CD4-positive, alpha-beta T cell treated with Interleukin-1 beta for 1 hour (primary cell): ENCODE measurements around the gene EZH2.

Source experiments
- DNase-seq, 2 donors: peaks; one replicate each; pipeline ENCODE4 v3.0.0-alpha.2; 2020 to 2022

EZH2 gene

DNA sequence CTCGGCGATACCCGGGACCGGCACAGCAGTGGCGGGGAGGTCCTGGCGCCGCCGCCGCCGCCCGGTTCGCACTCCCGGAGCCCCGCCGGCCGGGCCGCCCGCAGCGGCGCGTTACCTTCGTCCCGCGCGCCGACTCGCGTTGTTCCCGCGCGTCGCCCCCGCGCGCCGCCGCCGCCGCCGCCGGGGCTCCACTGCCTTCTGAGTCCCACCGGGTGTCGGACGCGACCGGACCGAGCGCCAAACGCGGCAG lies at the start of gene EZH2:
TSS of gene EZH2 (minus strand) at position 243 of the 250 bp plus-strand sequence. CDS start 36,993 bp downstream, outside the sequence.
- no peak for DNase-seq

DNA sequence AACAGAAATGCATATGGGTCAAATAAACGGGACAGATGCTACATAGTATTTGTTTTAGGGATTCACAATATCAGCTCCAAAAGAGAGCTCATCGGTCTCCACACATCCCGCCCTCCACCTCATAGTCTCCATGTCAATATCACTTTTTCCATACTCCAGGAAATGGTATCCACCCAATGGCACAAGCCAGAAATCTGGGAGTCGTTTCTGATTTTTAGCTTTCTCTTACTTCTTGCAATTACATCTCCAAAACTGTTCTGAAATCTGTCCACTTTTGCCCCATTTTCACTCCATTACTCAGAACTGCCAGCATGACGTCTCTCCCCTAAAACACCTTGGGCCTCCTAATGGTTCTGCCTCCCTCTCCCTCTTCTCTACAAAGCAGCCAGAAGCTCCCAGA lies 47.4 kb upstream of the EZH2 start:
- DNase-seq = no peak

DNA sequence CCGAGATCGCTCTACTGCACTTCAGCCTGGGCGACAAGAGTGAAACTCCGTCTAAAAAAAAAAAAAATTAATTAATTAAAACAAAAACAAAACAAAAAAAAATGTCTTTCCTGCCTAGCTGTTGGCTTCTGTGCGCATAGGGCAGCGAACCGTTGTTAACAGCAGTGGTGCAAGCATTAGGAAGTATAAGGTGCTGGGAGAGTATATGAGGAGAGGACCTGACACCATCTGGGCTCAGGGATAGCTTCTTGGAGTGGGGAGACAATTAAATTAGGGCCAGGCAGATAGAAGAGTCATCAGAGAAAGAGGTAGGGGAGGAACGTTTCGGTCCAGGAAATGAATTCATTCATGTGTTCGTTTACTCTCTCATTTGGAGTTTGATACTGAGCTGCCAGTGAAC lies 46.2 kb upstream of the EZH2 start:
- DNase-seq = no peak

DNA sequence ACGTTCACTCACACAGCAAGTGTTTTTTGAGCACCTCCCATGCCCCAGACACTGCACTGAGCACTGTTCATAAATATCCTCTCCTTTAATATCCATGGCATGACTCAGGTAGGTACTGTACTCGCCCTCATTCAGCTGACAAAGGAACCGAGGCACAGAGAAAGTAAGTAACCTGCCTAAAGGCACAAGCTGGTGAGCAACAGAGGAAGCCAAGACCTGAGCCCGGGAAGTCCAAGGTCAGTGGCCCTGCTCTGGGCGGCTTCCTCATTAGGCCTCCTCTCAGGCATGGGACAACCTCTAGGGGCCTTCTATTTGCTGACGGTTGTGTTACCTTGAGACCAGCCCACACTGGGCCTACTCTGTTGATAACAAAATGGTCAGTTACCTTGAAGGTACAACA lies 45.1 kb upstream of the EZH2 start:
- no peak for DNase-seq

DNA sequence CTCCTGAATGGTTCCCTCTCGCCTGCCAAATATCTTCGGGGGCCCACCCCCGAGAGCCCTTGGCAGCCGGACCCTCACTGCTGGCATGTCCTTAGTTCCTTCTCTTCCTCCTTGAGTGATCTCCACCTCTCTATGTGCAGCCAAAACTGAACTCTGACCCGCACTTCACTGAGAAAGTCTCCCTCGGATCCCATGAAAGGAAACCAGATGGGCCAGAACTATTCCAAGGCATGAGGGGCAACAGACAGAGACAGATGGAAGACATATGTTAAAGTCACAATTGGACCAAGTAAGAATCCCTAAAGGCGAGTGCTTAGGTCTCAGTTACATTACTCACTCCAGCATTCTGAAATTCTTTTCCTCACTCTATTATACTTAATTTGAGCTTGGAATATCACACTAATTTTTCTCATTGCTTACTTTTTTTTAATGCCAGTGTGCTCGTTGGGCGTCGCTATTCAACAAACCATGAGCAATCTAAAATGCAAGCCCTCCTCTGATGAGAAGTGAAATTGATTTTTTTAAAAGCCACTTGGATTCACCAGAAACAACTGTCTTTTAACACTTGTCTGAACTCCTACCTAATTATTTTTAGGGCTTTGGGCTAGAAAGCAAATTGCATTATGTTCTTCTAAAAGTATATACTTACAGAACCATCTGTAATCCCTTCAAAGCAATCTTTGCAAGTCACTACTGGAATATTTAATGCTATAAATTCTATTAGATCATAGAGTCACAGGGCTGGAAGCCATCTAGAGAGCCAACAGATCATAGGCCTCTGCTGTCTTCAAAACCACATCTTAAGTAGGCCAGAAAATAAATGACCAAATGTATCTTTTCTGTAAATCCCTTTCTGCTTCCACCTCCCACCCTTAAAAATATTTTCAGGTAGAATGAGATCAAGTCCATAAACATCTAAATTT lies 43.3 kb upstream of the EZH2 start:
- no peak for DNase-seq

DNA sequence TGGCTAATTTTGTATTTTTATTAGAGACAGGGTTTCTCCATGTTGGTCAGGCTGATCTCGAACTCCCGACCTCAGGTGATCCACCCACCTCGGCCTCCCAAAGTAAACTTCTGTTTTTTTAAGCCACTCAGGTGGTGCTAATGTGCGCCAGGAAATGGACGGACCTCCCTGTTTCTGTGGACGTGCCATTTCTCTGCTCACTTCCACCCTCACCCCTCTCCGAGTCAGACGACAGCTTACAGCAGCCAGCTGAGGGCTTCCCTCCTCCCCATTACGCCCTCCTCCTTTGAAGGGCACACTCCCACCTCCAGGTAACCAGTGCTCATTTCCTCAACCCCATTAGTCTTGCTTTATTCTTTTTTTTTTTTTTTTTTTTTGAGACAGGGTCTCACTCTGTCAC lies 41.7 kb upstream of the EZH2 start:
- no peak for DNase-seq

DNA sequence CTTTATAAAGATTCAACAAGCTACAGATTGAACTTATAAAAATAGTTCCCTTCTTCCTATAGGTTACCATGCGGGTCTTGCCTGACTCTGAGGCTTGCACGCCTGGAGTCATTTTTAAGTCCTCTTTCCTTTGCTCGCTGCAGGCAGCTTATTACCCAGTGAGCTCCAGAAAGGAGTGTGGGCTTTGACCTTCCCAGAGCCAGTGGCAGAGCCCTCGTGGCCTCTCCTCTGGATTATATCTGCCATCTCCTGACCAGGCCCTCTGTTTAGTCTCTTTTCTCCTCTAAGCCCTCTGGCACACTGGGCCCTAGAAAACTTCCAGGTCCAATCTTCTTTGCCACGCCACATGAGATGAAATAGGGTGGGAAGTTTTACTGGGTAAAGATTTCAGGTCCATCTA lies 39.9 kb upstream of the EZH2 start:
- DNase-seq = no peak

DNA sequence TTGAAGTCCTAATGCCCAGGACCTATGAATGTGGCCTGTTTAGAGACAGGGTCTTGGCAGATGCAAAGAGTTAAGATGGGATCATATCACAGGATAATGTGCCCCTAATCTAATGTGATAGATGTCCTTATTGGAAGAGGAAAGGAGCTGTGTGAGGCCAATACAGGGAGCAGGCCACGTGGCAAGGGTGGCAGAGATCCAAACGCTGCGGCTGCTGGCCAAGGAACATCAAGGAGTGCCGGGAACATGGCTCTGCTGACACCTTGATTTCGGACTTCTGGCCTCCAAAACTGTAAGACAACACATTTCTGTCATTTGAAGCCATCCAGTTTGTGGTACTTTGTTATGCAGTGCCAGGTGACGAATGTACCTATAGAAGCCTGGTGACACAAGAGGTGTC lies 37.7 kb upstream of the EZH2 start:
- no peak for DNase-seq

DNA sequence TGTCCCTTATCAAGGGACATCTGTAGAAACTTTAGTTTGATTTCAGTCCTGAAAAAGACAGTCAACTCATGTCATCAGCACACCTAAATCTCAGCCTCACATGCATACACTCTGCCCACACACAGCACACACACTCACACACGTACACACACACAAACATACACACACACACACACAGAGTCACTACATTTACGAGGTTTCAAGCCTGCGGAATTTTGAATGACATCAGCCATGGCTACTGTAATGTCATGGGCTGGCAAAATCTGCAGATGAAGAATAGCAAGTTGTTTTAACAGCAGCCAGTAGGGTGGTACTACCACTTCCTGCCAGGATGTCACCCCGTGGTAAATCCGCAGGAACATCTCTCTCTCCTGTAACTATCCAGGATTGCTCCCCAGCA lies 37.1 kb upstream of the EZH2 start:
- no peak for DNase-seq

DNA sequence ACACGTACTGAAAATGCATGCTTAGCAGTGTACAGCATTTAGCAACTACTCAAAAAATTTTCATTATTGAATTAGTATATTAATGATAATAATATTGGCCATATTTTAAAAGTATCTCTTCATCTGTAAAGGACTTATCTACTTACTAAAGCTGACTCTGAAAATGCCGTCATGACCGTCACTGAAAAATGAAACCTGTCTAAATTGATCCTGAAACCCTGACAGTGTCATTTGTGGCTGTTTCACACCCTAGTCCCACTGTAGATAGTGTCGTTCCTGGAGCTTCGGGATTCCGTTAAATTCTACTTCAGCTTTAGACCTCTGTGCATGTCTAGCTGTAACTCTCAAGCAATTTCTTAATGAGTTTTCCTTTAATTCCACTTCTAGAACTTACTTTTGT lies 35.8 kb upstream of the EZH2 start:
- DNase-seq = no peak

DNA sequence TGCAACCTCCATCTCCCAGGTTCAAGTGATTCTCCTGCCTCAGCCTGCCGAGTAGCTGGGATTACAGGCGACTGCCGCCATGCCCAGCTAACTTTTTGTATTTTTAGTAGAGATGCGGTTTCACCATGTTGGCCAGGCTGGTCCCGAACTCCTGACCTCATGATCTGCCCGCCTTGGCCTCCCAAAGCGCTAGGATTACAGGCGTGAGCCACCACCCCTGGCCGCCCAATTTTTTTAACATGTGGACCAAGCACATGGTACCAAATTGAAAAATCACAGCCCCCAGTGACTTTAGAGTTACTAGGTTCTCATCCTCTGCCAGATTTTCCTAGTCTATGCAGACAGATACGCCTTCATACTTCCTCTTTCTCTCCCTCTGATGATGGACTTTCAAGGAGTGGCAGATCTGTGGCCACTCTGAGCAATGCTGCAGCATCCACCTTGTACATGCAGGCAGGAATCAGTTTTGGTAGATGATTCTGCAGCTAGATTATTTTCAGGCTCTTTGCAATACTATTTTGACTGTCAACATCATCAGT lies 34.0 kb upstream of the EZH2 start:
- DNase-seq = no peak

DNA sequence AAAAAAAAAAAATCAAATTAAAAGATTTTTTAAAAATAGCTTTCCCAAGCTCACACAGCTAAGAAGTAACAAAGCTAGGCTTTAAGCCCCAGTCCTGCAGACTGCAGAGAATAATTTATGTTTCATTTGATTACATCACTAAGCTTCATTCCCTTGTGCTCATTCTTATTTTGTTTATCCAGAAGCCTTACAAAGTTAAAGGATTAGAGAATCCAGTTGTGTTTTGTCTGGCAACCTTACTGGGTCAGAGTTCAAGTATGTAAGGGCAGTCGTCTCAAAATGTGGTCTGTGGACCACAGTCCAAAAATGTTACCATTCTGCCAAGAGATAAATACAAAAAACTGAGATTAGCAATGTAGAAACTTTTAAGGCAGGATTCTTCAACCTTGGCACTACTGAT lies 32.1 kb upstream of the EZH2 start:
- no peak for DNase-seq

DNA sequence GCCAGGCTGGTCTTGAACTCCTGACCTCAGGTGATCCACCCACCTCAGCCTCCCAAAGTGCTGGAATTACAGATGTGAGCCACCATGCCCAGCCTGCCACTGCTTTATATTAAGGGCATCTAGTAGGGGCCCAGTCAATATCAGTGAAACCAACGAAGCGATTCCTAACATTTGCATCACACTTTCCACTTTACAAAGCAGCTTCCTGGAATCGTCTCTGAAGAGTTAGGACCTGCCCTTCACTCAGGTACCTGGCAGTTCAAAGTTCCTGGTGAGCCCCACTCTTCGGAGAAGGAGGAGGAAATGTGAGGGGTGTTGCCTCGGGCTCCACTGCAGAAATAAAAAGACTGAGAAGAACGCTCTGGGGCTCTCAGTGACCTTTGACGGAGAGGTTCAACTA lies 31.1 kb upstream of the EZH2 start:
- DNase-seq = no peak

DNA sequence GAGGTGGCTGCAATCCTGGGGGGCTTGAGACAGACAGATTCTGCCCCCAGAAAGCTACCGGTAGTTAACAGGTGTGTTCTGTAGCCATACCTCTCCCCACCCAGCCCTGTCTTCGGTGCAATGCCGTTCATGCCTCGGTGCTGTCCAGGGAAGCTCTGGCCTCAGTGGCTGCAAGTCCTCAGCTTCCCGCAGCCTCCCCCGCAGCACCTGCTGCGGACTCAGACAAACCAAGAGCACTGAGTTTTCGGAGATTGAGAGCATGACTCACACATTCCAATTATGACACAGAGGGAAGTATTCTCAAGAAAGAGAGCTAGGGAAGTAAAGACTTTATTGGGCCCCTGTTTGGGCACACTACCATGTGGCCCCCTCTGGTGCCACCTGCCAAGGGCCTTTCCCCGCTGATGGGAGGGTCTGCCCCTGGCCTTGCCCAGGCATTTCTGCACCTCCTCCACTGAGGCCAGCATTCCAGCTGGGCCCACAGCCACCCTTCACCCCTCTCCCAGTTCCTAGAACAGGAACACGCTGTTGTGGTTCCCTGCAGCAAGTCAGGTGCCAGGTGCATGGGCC lies 30.2 kb upstream of the EZH2 start:
- DNase-seq = no peak

DNA sequence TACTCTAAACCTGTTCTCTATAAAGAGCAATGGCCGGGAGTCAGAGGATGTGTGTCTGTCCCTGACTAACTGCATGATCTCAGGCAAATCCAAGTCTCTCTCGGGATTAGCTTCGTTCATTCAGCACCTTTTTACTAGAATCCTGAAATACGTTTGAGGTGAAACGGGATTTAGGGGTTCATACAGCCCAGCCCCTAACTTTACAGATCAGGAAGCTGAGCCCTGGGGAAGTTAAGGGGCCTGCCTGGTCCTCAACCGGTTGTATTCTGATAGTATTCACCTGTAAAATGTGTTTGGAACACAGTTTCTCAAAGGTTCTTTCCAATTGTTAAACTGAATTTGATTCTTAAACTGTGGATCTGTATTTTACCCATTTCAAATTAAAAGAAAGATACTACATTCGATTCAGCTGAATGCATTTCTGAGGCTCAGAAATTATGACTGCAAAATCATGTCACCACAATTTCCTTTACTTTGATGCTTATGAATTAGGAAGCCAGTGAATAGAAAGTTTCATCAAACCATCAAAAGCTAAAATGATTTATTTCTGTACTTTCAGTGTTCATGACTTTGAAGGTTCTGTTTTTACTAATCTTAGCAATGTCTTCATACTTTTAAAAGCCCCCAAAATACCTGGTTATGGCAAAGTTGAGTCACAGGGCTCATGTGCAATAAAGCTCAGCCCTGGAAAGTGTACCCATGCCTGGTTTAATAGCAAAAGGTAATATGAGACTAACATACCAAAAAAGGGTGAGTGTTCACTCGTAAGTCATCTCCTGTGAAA lies 28.9 kb upstream of the EZH2 start:
- DNase-seq = peak in 1 of 2 donors; percentile 27

DNA sequence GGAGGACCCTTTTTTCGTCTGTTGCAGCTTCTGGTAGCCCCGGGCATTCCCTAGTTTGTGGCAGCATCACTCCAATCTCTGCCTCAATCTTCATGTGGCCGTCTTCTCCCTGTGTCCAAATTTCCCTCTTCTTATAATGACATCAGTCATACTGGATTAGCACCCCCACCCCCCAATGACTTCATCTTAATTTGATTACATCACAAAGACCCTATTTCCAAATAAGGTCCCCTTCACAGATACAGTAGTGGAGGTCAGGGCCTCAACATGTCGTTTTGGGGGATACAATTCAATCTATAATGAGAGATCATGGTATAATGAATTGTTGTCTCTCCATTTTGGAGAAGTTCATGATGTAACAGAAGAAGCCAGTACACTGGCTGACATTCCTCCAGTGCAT lies 28.1 kb upstream of the EZH2 start:
- DNase-seq = no peak

DNA sequence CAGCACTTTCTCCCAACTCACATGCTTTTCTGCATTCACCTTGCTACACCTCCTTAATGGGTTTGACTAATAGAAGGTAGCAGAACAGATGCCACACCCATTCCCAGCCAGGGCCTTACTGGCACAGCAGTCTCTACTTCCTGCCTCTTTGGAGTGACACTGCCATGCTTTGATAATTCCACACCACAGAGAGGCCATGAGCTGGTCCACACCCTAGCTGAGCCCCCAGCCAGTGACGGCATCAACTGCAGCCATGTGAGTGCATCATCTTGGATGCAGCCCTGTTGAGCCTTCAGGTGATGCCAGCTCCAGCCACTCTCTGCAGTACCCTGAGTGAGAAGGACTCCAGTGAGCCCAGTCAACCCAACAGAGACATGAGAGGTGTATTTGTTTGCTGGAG lies 27.5 kb upstream of the EZH2 start:
- DNase-seq = no peak

DNA sequence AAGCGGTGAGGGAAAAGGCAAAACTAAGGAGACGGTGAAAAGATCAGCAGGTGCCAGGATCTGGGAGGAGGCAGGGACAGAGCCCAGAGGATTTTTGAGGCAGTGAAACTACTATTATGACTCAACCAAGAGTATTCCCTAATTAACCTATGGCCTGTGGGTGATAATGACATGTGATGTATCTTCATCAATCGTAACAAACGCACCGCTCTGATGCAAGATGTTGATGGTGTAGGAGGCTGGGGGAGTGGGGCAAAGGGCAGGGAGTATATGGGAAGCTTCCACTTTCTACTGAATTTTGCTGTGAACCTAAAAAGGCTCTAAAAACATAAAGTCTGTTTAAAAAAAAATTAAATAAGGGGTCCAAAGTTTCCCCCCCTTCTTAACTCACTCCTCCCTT lies 25.5 kb upstream of the EZH2 start:
- no peak for DNase-seq

DNA sequence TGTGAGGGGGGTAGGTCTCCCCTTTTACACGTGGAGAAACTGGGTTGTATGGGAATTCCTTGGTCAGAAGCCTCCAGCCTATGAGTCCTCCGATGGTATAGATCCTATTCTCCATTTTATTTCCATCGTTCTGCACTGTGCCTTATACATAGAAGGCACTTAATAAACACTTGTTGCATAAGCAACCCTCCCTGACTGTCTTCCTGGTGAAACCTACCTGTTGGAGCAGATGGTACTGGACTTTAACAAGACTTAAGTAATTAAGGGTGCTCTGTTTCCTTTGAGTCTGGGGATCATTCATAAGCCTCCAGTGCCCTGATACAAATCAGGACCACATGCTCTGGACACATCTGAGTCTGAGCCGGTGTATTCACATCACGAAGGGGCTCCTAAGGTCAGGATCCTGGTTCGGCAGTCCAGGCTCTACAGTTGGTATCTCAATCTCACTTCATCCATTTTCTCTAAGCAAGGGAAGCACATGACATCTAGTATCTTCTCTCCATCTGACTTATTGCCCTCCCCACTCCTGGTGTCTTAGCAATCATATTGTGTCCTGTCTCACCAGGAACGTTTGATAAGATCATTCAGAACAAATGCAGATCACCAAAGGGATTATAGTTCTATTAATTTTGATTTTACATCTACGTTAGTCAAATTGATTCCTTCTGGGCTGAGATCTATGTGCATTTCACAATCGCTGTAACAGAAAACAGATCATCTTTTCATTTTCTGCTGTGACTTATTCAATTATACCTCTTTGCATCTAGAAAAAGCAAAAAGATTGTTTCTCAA lies 22.8 kb upstream of the EZH2 start:
- no peak for DNase-seq

DNA sequence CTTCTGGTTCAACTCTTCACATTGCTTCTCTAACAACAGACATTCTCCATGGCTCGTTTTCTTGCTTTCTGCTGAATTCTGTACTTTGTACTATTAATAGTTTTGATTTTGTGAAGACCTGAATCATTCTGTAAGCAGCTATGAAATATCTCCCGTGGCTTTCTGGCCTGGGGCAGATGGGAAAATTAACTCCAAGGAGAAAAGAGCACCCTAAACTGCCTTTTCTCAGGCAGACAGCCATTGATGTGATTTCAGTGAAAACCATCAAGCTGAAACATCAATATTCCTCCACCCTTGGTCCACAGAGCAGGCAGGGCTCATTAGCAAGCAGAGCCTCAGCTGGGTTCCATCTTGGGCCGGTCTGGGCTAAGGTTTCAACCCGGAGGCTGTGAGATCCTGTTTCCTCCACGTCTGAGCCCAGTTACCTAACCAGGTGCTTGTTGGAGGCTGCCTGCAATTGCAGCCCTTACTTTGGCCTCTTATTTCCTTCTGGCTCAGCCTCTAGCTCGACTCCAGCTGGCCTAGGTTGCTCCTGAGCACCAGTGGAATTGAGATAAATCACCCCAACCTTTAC lies 21.1 kb upstream of the EZH2 start:
- DNase-seq = no peak

DNA sequence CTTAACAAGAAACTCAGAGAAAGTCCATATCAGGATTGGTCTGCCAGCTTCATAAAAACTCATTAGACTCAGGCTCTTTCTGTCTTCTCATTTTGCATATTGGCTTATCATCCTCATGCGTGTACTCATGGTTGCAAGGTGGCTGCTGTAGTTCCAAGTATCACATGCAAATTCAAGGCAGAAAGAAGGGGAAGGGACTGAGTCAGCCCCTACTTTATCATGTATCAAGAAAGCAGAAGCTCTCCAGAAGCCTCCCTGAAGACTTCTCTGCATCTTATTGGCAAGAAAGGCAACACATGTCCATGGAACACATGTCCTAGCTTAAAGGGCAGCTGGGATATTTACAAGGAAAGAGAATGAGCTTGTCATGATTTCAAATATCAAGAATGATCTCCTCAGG lies 19.4 kb upstream of the EZH2 start:
- DNase-seq = no peak

DNA sequence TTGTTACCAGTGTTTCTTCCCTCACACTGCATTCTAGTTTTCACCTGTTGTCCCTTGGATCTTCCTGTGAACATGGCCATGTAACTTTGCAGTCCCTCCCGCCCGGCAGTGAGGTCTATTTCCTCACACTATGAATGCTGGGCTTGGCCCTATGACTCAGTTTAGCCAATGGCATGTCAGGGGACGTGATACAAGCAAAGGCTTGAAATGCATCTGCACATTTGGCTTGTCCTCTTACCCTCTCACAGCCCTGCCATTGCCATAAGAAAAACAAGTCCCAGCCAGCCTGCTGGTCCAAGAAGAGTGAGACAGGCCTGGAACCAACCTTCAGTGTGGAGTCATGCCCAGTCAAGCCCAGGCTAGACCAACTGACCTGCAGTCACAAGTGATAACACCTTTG lies 17.1 kb upstream of the EZH2 start:
- DNase-seq = no peak
